GM18868 (cell line): ENCODE measurements around the gene PCDHA13.
"Not testable (repeated sequence)": the region's sequence is repeated elsewhere in the genome, so short reads cannot be mapped to it uniquely, and the experiment has no call there.

ENCODE experiments used
- ATAC-seq: cut with Tn5 transposase; IDR thresholded peaks from one replicate; pipeline ENCODE4 v1.9.1; 2021; ENCODE audit warnings: mild to moderate bottlenecking, moderate library complexity; ENCODE audit not compliant: unreplicated experiment

PCDHA13 gene

GRCh38 chr5:140868721-140869554 is 13.0 kb upstream of the PCDHA13 start, which contains the start of gene PCDHA11:
PCDHA11 (plus strand) TSS chr5:140868957; CDS start chr5:140869104, 147 bp downstream.
- no peak for ATAC-seq

GRCh38 chr5:140869555-140869886 is 12.4 kb upstream of the PCDHA13 start:
- ATAC-seq = no peak

DNA sequence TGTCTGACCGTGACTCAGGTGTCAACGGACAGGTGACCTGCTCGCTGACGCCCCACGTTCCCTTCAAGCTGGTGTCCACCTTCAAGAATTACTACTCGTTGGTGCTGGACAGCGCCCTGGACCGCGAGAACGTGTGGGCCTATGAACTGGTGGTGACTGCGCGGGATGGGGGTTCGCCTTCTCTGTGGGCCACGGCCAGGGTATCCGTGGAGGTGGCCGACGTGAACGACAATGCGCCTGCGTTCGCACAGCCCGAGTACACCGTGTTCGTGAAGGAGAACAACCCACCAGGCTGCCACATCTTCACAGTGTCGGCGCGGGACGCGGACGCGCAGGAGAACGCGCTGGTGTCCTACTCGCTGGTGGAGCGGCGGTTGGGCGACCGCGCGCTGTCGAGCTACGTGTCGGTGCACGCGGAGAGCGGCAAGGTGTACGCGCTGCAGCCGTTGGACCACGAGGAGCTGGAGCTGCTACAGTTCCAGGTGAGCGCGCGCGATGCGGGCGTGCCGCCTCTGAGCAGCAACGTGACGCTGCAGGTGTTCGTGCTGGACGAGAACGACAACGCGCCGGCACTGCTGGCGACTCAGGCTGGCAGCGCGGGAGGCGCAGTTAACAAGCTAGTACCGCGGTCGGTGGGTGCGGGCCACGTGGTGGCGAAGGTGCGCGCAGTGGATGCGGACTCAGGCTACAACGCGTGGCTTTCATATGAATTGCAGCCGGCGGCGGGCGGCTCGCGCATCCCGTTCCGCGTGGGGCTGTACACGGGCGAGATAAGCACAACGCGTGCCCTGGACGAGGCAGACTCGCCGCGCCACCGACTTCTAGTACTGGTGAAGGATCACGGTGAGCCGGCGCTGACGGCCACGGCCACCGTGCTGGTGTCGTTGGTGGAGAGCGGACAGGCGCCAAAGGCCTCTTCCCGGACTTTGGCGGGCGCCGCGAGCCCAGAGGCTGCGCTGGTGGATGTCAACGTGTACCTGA is 11.4 kb upstream of the PCDHA13 start:
- no peak for ATAC-seq

DNA sequence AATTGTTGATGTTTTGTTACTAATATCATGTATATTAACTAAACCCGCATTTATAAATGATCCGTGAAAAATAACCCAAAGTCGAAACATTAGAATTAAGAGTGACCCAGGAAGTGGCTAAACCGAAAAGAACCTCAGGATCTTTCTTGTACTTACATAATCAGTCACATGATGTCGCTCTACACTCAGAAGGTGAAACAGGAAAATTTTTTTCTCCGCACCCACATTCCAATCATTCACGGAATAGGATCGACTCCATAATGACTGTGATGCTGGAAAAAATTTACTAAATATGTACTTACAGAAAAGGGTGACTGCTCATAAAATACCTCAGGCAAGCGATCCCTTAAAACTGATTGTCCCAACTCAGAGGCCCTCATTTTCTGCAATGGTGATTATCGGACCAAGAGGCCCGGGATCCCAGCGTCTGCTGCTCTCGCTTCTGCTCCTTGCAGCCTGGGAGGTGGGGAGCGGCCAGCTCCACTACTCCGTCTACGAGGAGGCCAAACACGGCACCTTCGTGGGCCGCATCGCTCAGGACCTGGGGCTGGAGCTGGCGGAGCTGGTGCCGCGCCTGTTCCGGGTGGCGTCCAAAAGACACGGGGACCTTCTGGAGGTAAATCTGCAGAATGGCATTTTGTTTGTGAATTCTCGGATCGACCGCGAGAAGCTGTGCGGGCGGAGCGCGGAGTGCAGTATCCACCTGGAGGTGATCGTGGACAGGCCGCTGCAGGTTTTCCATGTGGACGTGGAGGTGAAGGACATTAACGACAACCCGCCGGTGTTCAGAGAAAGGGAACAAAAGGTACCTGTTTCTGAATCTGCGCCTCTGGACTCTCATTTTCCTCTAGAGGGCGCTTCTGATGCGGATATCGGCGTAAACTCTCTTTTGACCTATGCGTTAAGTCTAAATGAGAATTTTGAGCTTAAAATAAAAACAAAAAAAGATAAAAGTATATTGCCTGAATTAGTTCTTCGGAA is 6.5 kb upstream of the PCDHA13 start, which contains the start of gene PCDHA12:
Gene PCDHA12, plus strand, starts transcription at position 224 of the 981 bp plus-strand sequence. Its CDS starts 165 bp downstream, at position 389.
- no peak for ATAC-seq

GRCh38 chr5:140876541-140877261 is 5.2 kb upstream of the PCDHA13 start:
- ATAC-seq = not testable (repeated sequence)

DNA sequence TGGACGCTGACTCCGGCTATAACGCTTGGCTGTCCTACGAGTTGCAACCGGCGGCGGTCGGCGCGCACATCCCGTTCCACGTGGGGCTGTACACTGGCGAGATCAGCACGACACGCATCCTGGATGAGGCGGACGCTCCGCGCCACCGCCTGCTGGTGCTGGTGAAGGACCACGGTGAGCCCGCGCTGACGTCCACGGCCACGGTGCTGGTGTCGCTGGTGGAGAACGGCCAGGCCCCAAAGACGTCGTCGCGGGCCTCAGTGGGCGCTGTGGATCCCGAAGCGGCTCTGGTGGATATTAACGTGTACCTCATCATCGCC is 4.7 kb upstream of the PCDHA13 start:
- ATAC-seq = no peak

GRCh38 chr5:140882591-140882899 is 621 bp downstream of the PCDHA13 start:
- no peak for ATAC-seq

- no peak for ATAC-seq
Observed at GRCh38 chr5:140883373-140883772, 1.4 kb downstream of the PCDHA13 start.

DNA sequence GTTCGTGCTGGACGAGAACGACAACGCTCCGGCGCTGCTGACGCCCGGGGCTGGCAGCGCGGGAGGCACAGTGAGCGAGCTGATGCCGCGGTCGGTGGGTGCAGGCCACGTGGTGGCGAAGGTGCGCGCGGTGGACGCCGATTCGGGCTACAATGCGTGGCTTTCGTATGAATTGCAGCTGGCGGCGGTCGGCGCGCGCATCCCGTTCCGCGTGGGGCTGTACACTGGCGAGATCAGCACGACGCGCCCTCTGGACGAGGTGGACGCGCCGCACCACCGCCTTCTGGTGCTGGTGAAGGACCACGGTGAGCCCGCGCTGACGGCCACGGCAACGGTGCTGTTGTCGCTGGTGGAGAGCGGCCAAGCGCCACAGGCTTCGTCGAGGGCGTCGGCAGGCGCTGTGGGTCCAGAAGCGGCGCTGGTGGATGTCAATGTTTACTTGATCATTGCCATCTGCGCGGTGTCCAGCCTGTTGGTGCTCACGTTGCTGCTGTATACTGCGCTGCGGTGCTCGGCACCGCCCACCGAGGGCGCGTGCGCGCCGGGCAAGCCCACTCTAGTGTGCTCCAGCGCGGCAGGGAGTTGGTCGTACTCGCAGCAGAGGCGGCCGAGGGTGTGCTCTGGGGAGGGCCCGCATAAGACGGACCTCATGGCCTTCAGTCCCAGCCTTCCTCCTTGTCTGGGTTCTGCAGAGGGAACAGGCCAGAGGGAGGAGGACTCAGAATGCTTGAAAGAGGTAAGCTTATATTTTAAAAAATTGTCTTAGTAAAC is 2.2 kb downstream of the PCDHA13 start:
- ATAC-seq = no peak

- no peak for ATAC-seq
Observed at GRCh38 chr5:140916325-140916724, 34.4 kb downstream of the PCDHA13 start.

DNA sequence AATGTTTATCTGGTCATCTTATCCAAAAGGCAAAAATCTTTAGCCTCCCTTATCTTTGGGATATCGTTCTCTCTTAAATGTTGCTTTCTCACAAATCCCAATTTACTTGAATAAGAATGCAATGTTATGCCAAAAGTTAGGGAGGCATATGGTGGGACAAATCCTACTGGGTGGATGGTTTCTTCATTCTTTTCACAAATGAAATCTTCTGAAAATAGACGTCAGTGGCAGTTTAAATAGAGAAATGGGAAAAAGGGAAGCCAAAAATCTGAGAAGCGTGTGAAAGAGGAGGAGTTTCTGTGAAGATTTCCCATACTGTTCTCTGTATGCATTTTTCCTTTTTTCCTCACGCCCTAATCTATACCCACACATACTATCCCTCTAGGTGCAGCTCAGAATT is 41.7 kb downstream of the PCDHA13 start:
- ATAC-seq = no peak

GRCh38 chr5:140925806-140926442 is 44.0 kb downstream of the PCDHA13 start, which contains the start of gene PCDHAC1:
PCDHAC1 (plus strand) TSS chr5:140926299; CDS start chr5:140926893, 594 bp downstream.
- no peak for ATAC-seq

DNA sequence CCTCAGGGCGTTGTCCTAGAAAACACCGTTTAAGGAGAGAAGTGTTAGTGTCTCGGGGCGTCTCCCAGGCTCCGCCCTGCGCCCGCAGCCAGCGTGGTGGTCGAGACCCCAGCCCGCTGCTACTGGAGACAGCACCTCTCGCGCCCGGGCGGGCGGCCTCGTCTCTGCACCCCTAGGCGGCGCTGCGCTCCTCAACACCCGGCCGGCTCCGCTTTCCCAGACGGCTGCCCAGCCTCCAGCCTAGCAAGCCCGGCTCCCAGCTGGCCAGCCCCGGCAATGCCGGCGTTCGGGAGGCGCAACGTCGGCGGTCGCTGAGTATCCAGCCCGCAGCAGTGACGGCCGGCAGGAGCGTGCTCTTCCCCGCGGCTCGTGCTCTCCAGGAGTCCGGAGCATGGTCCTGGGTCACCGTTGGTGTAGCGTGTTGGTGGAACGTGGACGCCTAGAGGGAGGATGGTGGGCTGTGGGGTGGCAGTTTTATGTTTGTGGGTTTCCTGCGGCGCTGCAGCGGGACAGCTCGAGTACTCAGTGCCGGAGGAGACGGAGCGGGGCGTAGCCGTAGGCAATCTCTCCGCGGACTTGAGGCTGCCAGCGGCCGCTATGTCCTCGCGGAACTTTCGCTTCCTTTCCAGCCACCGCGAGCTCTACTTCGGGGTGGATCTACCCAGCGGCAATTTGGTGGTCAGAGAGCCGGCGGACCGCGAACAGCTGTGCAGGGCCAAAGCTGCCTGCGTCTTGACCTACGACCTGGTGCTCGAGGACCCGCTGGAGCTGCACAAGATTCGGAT is 44.7 kb downstream of the PCDHA13 start:
- ATAC-seq = no peak

GRCh38 chr5:140927228-140927573 is 45.3 kb downstream of the PCDHA13 start:
- no peak for ATAC-seq
